MV-4-11 (cell line): ENCODE measurements around the gene HIRIP3.
"Not testable (repeated sequence)": the region's sequence is repeated elsewhere in the genome, so short reads cannot be mapped to it uniquely, and the experiment has no call there.

ENCODE experiments used
- DNase-seq: peaks from one replicate; lab custom pipeline; 2025; lab: John Stamatoyannopoulos, UW

HIRIP3 gene

GRCh38 chr16:29959821-29960220, 35.6 kb downstream of the HIRIP3 start:
- DNase-seq, result not testable (repeated sequence)

GRCh38 chr16:29959293-29959692, 36.1 kb downstream of the HIRIP3 start:
- no peak for DNase-seq

GRCh38 chr16:29958756-29959155, 36.7 kb downstream of the HIRIP3 start:
- no peak for DNase-seq

- DNase-seq, result no peak
These were observed 43.6 kb downstream of the HIRIP3 start for GRCh38 chr16:29951625-29952365.

GRCh38 chr16:29950806-29951461, 44.5 kb downstream of the HIRIP3 start:
- DNase-seq, result no peak

GRCh38 chr16:29947897-29948296, 47.5 kb downstream of the HIRIP3 start:
- no peak for DNase-seq

GRCh38 chr16:29943846-29944799, 51.3 kb downstream of the HIRIP3 start:
- no peak for DNase-seq
